Neural cell (in vitro differentiated cells): ENCODE measurements around the gene DEPDC5.

Source experiments
- CTCF ChIP-seq: fragments of 450-650 bp; IDR thresholded peaks from 2 replicates; pipeline ENCODE4 v1.5.1; 2014; ENCODE audit warnings: antibody characterized with exemption, mild to moderate bottlenecking, moderate library complexity; ENCODE audit not compliant: poor library complexity, severe bottlenecking
- EP300 ChIP-seq: fragments of 450-650 bp; conservative IDR thresholded peaks from 2 replicates; pipeline ENCODE4 v1.6.1; 2014; ENCODE audit warnings: antibody characterized with exemption, mild to moderate bottlenecking, moderate library complexity; ENCODE audit not compliant: poor library complexity, severe bottlenecking
- EZH2 ChIP-seq: fragments of 200-600, 300-800 bp; shearing (Covaris generic), sonication (generic); IDR thresholded peaks from 2 replicates; pipeline ENCODE4 v1.6.1; 2014; ENCODE audit warnings: antibody characterized with exemption, low read length, borderline replicate concordance, mild to moderate bottlenecking; ENCODE audit not compliant: insufficient read depth, poor library complexity, severe bottlenecking
- MXI1 ChIP-seq: fragments of 450-650 bp; conservative IDR thresholded peaks from 2 replicates; pipeline ENCODE4 v1.6.1; 2014; ENCODE audit warnings: antibody characterized with exemption, mild to moderate bottlenecking; ENCODE audit not compliant: poor library complexity, severe bottlenecking
- POLR2AphosphoS5 ChIP-seq: IDR thresholded peaks from 2 replicates; pipeline ENCODE4 v1.6.1; 2012
- RAD21 ChIP-seq: fragments of 450-650 bp; conservative IDR thresholded peaks from 2 replicates; pipeline ENCODE4 v1.6.1; 2014; ENCODE audit warnings: antibody characterized with exemption, mild to moderate bottlenecking, moderate library complexity
- SMC3 ChIP-seq: fragments of 450-650 bp; conservative IDR thresholded peaks from 2 replicates; pipeline ENCODE4 v1.6.1; 2014; ENCODE audit warnings: antibody characterized with exemption, mild to moderate bottlenecking, moderate library complexity; ENCODE audit not compliant: poor library complexity

GRCh38 chr22:31764785-31765184 is 11.0 kb downstream of the DEPDC5 start:
- no peak for TF ChIP-seq CTCF
- TF ChIP-seq EP300, result no peak
- no peak for TF ChIP-seq RAD21
- TF ChIP-seq SMC3, result no peak
- TF ChIP-seq EZH2, result no peak
- no peak for TF ChIP-seq MXI1
- no peak for TF ChIP-seq POLR2AphosphoS5
